CD4-positive, alpha-beta T cell treated with Interleukin-6 at 100 ng/mL for 8 hours (primary cell): ENCODE data around the gene RPS3A.
"Not testable (repeated sequence)": the region's sequence is repeated elsewhere in the genome, so short reads cannot be mapped to it uniquely, and the experiment has no call there.

Experiments used
- DNase-seq: peaks from one replicate; pipeline ENCODE4 v3.0.0-alpha.2; 2020; ENCODE audit warnings: mixed read lengths, low spot score

RPS3A gene

DNA sequence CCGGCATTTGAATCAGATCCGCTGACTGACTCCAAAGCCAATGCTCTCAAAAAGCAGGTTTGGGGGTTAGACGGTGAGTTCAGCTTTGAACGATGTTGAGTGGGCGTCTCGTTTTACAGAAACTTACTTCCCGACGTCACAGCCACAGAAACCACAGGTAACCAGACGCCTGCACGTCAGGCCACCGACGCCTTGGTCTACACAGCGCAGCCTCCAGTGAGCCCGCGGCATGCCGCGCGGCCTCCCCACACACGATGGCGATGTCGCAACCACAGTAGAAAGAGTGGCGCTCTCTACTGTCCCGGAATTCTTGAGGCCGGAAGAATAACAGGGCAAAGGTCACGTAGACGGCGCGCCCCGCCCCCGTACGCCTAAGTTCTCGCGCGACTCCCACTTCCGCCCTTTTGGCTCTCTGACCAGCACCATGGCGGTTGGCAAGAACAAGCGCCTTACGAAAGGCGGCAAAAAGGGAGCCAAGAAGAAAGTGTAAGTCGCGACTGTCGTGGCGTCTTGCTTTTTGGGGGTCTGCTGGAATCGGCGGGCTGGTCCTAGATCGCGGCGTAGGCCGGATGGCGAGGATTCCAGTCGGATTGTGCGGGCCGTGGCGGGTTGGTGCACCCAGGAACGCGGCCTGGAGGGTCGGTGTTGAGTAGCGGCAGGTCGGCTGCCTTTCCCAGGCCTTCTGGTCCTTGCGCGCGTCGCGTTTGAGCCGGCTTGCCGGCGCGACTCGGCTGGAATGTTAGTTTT is at the start of gene RPS3A:
Gene RPS3A (plus strand): TSS at position 400 of the 747 bp plus-strand sequence. CDS start 25 bp downstream, at position 425.
- DNase-seq: peak; percentile 96

DNA sequence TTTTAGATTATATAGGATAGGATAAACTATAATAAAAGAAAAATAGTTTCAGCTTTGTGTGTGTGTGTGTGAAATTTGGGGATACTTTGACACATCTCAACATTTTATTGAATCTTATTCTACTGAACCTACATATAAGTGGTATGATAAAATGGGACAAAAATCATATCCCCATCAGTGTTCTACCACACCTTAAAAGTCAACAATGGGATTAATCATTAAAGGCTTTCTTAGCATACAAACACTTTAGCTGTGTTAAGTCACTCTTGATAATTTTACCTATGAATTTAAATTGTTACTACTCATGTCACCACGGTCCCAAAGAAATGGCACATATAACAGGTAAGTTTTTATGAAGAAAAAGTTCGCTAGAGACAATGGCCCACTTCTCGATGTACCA is 46.6 kb upstream of the RPS3A start:
- no peak for DNase-seq

DNA sequence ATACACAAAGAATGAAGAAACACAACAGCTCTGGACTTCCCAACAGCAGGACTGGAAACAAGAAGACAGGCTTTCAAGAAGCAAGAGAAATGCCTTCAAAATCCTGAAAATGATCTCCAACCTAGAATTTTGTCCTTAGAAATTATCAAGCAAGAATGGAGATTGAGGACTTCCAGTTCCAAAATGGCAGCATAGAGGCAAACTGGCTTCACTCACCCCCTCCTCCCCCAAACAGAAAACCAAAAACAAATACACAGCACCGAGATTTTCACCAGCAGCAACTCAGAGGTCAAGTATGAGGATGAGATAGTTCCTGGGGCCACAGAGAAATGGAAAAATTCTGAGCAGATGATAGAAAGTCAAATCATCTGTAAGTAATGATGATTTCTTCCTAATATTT is 43.9 kb upstream of the RPS3A start:
- DNase-seq: no peak

DNA sequence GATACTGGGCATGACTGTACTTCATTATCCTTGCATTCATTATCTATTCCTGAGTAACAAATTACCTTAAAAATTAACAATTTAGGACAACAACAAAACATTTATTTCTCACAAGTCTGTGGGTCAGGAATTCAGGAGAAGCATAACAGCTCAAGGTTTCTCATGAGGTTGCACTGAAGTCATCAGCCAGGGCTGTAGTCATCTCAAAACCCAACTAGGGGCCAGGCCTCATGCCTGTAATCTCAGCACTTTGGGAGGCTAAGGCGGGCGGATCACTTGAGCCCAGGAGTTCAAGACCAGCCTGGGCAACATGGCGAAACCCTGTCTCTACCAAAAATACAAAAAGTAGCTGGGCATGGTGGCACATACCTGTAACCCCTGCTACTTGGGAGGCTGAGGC is 36.3 kb upstream of the RPS3A start:
- not testable (repeated sequence) for DNase-seq

DNA sequence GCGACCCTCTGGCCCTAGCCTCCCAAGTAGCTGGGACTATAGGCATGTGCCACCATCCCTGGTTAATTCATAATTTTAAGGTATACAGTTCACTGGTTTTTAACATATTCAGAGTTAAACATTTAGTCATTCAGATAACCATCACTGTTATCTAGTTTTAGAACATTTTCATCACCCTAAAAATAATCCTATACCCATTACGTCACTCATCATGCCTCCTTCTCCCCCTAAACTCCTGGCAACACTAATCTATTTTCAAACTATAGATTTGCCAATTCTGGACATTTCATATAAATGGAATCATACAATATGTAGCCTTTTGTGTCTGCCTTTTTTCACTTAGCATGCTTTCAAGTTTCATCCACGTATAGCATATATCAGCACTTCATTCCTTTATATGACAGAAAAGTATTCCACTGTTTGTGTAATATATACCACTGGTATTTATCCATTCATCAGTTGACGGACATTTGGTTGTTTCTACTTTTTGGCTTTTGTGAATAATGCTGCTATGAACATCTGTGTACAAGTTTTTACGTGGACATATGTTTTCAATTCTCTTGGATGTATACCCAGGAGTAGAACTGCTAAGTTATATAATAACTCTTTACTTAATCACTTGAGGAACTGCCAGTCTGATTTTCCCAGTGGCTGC is 32.0 kb upstream of the RPS3A start:
- no peak for DNase-seq

DNA sequence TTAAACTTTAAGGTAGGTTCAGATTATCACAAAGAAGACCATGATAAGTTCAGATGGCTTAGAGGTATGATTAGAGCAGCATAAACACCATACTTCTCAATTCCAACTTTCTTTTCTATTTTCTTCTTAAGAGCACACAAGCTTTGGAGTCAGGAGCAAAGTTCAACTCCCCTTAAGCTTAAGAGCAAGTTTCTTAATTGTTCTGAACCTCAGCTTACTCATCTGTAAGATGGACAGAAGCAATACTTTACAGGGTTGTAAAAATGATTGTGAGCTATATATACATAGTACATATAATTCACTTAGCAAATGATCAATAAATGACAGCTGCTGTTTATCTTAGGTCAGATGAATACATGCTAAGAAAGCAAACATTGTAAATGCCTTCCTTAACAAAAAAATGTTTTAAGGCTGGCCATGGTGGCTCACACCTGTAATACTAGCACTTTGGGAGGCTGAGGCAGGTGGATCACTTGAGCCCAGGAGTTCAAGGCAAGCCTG is 25.0 kb upstream of the RPS3A start:
- DNase-seq: no peak

- DNase-seq: not testable (repeated sequence)
Measured at GRCh38 chr4:151077978-151078377, 21.4 kb upstream of the RPS3A start.

DNA sequence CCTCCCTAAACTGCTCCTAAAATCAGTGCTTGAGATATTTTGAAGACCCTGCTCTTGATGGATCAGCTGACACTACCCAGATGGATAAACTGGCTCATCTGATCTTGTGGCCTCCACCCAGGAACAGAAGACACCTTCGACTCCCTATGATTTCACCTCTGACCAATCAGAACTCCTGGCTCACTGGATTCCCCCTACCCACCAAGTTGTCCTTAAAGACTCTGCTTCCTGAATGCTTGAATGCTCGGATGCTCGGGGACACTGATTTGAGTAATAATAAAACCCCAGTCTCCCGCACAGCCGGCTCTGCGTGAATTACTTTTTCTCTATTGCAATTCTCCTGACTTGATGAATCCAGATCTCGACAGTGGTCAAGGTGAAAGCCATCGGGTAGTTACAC is 12.0 kb upstream of the RPS3A start:
- no peak for DNase-seq

DNA sequence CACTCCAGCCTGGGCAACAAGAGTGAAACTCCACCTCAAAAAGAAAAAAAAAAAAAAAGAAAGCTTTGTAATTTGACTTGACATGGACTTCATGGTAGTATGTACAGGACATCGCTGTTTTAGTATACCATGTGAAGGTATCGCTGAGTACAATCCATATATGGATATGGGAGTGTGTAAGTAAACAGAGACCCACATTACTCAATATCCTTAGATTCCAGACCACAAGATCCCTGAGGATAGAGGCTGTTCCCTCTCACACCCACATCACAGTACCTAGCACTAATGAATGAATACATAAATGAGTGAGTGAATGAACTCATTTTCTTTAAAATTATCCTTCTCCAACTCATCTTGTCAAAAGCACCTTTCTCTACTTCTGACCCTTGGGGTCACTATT is 8.4 kb upstream of the RPS3A start:
- no peak for DNase-seq

- no peak for DNase-seq
Measured at GRCh38 chr4:151092488-151092887, 6.9 kb upstream of the RPS3A start.

- no peak for DNase-seq
Measured at GRCh38 chr4:151093203-151093602, 6.2 kb upstream of the RPS3A start.

DNA sequence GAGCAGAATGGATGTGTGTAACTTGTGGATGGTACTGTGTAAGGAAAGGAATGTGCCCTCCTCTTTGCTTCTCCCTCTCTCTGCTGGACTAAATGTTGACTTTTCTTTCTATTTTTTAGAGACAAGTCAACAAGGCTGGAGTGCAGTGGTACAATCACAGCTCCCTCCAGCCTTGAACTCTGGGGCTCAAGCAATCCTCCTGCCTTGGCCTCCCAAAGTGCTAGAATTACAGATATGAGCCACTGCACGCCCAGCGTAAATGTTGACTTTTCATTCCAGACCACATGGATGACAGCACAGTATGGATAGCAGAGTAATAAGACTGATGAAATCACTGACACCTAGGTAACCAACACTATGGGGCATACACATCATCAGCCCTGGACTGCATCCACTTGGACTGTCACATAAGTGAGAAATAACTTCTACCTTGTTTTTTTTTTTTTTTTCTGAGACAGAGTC is 5.1 kb upstream of the RPS3A start:
- DNase-seq: no peak

GRCh38 chr4:151095142-151095541 is 4.3 kb upstream of the RPS3A start:
- no peak for DNase-seq

DNA sequence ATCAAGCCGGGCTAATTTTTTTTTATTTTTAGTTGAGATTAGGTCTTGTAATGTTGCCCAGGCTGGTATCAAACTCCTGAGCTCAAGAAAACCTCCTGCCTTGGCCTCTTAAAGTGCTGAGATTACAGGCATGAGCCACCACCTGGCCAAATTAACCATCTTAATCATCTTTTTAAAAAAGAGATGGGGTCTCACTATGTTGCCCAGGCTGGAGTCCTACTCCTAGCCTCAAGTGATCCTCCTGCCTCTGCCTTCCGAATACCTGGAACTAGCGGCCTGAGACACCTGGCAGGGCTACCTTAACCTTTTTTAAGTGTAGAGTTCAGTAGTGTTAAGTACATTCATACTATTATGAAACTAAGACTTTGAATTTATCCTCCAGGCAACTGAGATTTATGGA is 1.7 kb upstream of the RPS3A start:
- no peak for DNase-seq

DNA sequence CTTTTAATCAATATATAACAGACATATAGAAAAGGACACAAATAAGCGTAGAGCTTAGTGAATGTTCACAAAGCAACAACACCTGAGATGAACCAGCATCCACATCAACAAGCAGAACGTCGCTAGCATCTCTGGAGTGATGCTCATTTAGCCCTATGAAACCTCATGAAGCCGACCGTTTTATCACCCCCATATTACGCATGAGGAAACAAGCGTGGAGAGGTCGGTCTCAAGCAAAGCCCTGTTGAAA is 524 bp upstream of the RPS3A start:
- no peak for DNase-seq

GRCh38 chr4:151099976-151100417 is 569 bp downstream of the RPS3A start:
- DNase-seq: no peak

- no peak for DNase-seq
Measured at GRCh38 chr4:151100531-151100930, 1.1 kb downstream of the RPS3A start.

DNA sequence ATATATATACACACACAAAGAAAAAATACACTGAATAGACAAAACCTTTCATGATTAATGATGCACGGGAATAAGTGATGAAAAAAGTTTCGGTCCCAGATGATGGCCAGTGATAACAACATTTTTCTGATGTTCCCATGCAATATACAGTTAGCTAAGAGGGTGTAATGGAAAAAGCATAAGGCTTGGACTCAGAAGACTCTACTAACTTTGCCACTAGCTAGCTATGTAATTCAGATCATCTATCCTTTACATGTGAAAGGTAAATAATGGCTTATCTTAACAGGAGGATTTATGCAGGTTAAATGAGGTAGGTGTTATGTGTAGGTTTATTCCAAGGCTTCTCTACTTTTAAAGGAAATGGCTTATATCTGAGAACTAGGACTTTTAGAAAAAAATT is 4.3 kb downstream of the RPS3A start:
- DNase-seq: no peak

DNA sequence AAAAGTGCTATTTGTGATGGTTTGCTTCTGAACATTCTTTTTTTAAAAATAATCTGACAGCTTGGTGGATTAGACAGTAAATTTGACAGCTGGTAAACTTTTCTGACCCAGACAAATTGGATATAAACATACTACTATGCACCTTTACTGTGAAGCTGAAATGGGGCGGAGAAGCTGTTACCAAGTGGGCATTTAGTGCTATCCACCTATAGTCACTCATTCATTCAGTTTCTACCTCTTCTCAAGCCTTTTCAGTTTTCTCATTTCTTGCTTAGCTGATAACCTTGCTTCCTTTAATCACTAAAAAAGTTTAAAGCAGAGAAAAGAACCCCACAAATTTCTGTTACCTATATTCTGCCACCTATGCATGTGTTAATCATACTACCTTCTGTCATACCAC is 5.2 kb downstream of the RPS3A start:
- DNase-seq: no peak

DNA sequence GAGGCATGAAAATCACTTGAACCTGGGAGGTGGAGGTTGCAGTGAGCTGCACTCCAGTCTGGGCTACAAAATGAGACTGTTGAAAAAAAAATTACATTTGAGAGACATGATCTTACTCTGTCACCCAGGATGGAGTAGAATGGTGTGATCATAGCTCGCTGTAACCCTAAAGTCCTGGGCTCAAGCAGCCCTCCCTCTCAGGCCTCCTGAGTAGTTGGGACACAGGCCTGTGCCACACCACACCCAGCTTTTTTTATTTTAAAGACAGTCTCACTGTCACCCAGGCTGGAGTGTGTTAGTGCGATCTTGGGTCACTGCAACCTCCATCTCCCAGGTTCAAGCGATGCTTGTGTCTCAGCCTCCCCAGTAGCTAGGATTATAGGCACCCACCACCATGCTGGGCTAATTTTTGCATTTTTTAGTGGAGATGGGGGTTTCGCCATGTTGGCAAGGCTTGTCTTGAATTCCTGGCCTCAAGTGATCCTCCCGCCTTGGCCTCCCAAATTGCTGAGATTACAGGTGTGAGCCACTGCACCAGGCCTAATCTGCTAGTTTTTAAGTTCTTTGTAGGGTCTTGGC is 6.1 kb downstream of the RPS3A start:
- no peak for DNase-seq

- no peak for DNase-seq
Measured at GRCh38 chr4:151107063-151107462, 7.6 kb downstream of the RPS3A start.

GRCh38 chr4:151110236-151110635 is 10.8 kb downstream of the RPS3A start:
- no peak for DNase-seq

- DNase-seq: no peak
Measured at GRCh38 chr4:151114338-151114737, 14.9 kb downstream of the RPS3A start.
